CD4-positive, alpha-beta T cell treated with Interleukin-17A for 1 hour (primary cell): ENCODE measurements around the gene KLK1.
"Not testable (repeated sequence)": the region's sequence is repeated elsewhere in the genome, so short reads cannot be mapped to it uniquely, and the experiment has no call there.

ENCODE experiments used
- DNase-seq: peaks from one replicate; pipeline ENCODE4 v3.0.0-alpha.2; 2020

The KLK1 gene

GRCh38 chr19:50791594-50792271 is 31.9 kb downstream of the KLK1 start:
- no peak for DNase-seq

- no peak for DNase-seq
These were observed 32.6 kb downstream of the KLK1 start for GRCh38 chr19:50790922-50791467.

- no peak for DNase-seq
These were observed 33.2 kb downstream of the KLK1 start, which contains the start of gene ACP4 for GRCh38 chr19:50790396-50790795. ACP4 (plus strand) TSS chr19:50790415; CDS start chr19:50790415, 0 bp downstream.

GRCh38 chr19:50785329-50785728 is 38.3 kb downstream of the KLK1 start:
- no peak for DNase-seq

GRCh38 chr19:50784710-50785109 is 38.9 kb downstream of the KLK1 start:
- no peak for DNase-seq

GRCh38 chr19:50783848-50784152 is 39.8 kb downstream of the KLK1 start:
- DNase-seq, result not testable (repeated sequence)

GRCh38 chr19:50780753-50781435 is 42.7 kb downstream of the KLK1 start:
- DNase-seq, result no peak

- no peak for DNase-seq
These were observed 43.8 kb downstream of the KLK1 start for GRCh38 chr19:50779504-50780457.

- DNase-seq, result no peak
These were observed 44.6 kb downstream of the KLK1 start for GRCh38 chr19:50778906-50779430.

- DNase-seq, result no peak
These were observed 45.7 kb downstream of the KLK1 start for GRCh38 chr19:50777830-50778303.

GRCh38 chr19:50777261-50777660 is 46.3 kb downstream of the KLK1 start:
- no peak for DNase-seq

- DNase-seq, result no peak
These were observed 47.5 kb downstream of the KLK1 start for GRCh38 chr19:50776131-50776530.

GRCh38 chr19:50773454-50773853 is 50.1 kb downstream of the KLK1 start:
- DNase-seq, result not testable (repeated sequence)

GRCh38 chr19:50772912-50773311 is 50.7 kb downstream of the KLK1 start:
- DNase-seq, result not testable (repeated sequence)

GRCh38 chr19:50772476-50772875 is 51.1 kb downstream of the KLK1 start:
- DNase-seq, result peak; percentile 26

GRCh38 chr19:50770888-50771287 is 52.7 kb downstream of the KLK1 start:
- DNase-seq, result no peak

- not testable (repeated sequence) for DNase-seq
These were observed 53.4 kb downstream of the KLK1 start, which contains the start of gene GPR32 for GRCh38 chr19:50770164-50770563. GPR32 (plus strand) TSS chr19:50770464; CDS start chr19:50770601, 137 bp downstream.
